ENCODE data around the gene METTL9.

- no peak for TF ChIP-seq GATA2 (IDR thresholded peaks at IDR 0.05; ENCODE audit: low read depth, low read length)
- no peak for TF ChIP-seq GATA3 (IDR thresholded peaks at IDR 0.05; ENCODE audit: low read depth, low read length)
These were observed 4.6 kb downstream of the METTL9 start for GRCh38 chr16:21603928-21604327.

Data from SH-SY5Y (cell line).